Nephron (organoid): Measurements from ENCODE around the gene LPAR1.

Experiments used
- H3K27ac Mint-ChIP-seq, 3 experiments: 2 replicates each; pipeline ENCODE4 v1.8.0; 2020; ENCODE audit warnings: mixed read lengths in 3 of 3, mild to moderate bottlenecking in 2 of 3, moderate library complexity in 1 of 3
- H3K27me3 Mint-ChIP-seq: 2 replicates; pipeline ENCODE4 v1.8.0; 2021; ENCODE audit warnings: low read depth, mild to moderate bottlenecking, moderate library complexity, mixed read lengths
- H3K36me3 Mint-ChIP-seq: 2 replicates; pipeline ENCODE4 v1.8.0; 2020; ENCODE audit warnings: low read depth, mixed read lengths
- H3K4me1 Mint-ChIP-seq: 2 replicates; pipeline ENCODE4 v1.8.0; 2020; ENCODE audit warnings: mixed read lengths
- H3K4me3 Mint-ChIP-seq, 3 experiments: 2 replicates each; pipeline ENCODE4 v1.8.0; 2020; ENCODE audit warnings: mild to moderate bottlenecking in 3 of 3, mixed read lengths in 3 of 3, moderate library complexity in 2 of 3
- H3K9me3 Mint-ChIP-seq: 2 replicates; pipeline ENCODE4 v1.8.0; 2020; ENCODE audit warnings: mixed read lengths
- TF ChIP-seq, protein P1 (sequence below), 3 experiments: fragments of 200-600 bp; sonication (generic); IDR thresholded peaks; one replicate each; pipeline ENCODE4 v1.5.0; 2021; ENCODE audit warnings: antibody characterized with exemption in 3 of 3; ENCODE audit not compliant: unreplicated experiment in 3 of 3

LPAR1 gene

DNA sequence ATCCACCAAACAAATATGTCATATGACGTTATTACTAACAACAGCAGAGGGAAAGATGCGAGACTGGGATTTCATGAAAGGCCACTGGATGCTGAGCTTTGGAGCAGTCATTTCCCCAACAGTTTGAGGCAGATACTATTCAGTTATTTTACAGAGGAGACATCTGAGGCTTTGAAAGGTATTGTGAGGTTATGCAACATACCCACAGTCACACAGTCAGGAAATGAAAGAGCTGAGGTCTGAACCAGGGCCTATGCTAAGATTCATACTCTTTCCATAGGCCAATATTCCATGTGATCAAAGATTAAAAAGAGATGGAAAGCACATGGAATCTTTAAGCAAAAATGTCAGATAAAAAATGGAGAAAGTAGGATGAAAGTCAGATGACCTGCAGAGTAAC lies 63.0 kb downstream of the LPAR1 start:
- Mint-ChIP-seq H3K9me3 (peaks cover under 1% of the 10 kb centered on the region), H3K36me3 (peaks cover 21% of the 10 kb centered on the region), H3K27me3 (no peaks in the 10 kb centered on the region), H3K4me1 (peaks cover 52% of the 10 kb centered on the region), H3K27ac (no peak overlapping the region), H3K4me3 (no peak overlapping the region)
- TF ChIP-seq, protein P1, sequence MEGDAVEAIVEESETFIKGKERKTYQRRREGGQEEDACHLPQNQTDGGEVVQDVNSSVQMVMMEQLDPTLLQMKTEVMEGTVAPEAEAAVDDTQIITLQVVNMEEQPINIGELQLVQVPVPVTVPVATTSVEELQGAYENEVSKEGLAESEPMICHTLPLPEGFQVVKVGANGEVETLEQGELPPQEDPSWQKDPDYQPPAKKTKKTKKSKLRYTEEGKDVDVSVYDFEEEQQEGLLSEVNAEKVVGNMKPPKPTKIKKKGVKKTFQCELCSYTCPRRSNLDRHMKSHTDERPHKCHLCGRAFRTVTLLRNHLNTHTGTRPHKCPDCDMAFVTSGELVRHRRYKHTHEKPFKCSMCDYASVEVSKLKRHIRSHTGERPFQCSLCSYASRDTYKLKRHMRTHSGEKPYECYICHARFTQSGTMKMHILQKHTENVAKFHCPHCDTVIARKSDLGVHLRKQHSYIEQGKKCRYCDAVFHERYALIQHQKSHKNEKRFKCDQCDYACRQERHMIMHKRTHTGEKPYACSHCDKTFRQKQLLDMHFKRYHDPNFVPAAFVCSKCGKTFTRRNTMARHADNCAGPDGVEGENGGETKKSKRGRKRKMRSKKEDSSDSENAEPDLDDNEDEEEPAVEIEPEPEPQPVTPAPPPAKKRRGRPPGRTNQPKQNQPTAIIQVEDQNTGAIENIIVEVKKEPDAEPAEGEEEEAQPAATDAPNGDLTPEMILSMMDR (IDR thresholded peaks at IDR 0.05; ENCODE audit: unreplicated experiment in 3 of 3) = no peak

DNA sequence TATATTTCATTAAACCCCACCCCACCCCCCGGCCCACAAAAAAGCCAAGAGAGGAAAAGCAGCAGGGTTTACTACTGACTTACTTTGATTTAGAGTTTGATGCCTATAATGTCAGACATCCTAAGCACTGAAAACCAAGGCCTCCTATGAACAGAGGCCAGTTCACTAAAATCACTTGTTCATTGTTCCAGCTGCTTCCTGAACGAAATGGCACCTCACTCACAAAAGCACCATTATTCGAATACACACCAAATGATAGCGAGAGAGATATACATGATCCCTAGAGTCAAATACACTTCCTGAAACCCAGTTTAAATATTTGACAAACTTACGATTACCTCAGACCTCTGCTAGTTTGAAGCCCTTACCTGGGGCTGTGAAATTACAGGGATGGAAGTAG lies 66.6 kb downstream of the LPAR1 start:
- no peaks in the 10 kb centered on the region for H3K27me3 Mint-ChIP-seq
- TF ChIP-seq, protein P1 (IDR thresholded peaks at IDR 0.05; ENCODE audit: unreplicated experiment in 3 of 3) = no peak
- H3K9me3 Mint-ChIP-seq = no peaks in the 10 kb centered on the region
- no peak overlapping the region for H3K27ac Mint-ChIP-seq
- no peak overlapping the region for H3K4me3 Mint-ChIP-seq
- H3K4me1 Mint-ChIP-seq = peaks cover 22% of the 10 kb centered on the region
- peaks cover 43% of the 10 kb centered on the region for H3K36me3 Mint-ChIP-seq

DNA sequence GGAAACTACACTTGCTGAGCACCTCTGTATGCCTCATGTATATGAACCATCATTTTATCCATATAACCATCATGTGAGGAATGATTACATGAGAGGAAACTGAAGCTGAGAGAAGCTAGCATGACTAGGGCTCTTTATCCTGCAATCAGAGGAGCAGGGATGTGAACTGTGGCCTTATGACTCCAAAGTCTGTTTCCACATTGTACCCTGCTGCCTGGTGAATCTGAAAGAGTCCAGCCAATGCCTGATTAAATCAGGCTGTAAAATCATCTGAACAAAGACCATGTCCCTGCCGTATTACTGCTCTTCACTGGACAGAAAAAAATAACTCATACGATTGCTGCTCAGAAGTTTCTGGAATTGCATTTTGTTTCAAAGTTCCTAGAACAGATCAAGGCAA lies 67.0 kb downstream of the LPAR1 start:
- no peak overlapping the region for H3K27ac Mint-ChIP-seq
- no peak overlapping the region for H3K4me3 Mint-ChIP-seq
- peaks cover 18% of the 10 kb centered on the region for H3K4me1 Mint-ChIP-seq
- H3K36me3 Mint-ChIP-seq = peaks cover 42% of the 10 kb centered on the region
- no peaks in the 10 kb centered on the region for H3K27me3 Mint-ChIP-seq
- H3K9me3 Mint-ChIP-seq = no peaks in the 10 kb centered on the region
- TF ChIP-seq, protein P1 (IDR thresholded peaks at IDR 0.05; ENCODE audit: unreplicated experiment in 3 of 3) = no peak

DNA sequence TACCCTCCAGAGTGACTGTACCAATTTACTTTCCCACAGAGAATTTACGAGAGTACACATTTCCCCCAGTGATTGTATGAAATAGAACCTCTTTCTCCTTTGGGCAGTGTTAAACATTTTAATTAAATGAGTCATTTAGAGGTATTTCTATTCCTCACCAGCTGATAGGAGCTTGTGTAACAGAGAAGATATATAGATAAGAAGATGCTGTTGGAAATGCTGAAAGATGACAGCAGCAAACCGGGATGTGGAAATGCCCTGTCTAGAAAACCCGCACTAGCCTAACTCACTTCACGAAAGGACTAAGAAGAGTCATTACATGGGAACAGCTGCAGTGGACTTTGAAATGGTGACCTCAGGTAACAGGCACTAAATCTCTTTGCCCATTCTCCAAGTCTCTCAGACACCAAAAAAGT lies 68.3 kb downstream of the LPAR1 start:
- no peaks in the 10 kb centered on the region for H3K27me3 Mint-ChIP-seq
- H3K36me3 Mint-ChIP-seq = peaks cover 53% of the 10 kb centered on the region

DNA sequence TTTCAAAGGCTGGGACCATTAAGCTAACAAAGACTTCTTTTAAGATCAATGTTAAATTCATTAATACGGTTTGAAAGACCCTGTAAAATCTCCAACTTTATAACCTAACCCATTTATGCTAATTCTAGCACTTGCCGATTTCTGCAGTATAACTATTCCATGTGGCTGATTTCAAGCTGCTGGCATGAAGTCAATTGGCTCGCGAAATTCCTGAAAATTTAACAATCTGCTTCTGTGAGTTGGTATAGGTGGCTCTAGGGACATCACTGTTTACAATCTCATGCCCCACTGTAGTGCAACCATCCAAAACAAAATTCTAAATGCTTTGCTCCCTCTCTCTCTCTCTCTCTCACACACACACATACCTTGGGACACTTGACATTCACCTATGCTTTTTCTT lies 70.2 kb downstream of the LPAR1 start:
- H3K36me3 Mint-ChIP-seq = peaks cover 68% of the 10 kb centered on the region
- TF ChIP-seq, protein P1 (IDR thresholded peaks at IDR 0.05; ENCODE audit: unreplicated experiment in 3 of 3) = no peak
- H3K4me3 Mint-ChIP-seq = no peak overlapping the region
- H3K4me1 Mint-ChIP-seq = no peaks in the 10 kb centered on the region
- H3K27me3 Mint-ChIP-seq = no peaks in the 10 kb centered on the region
- H3K9me3 Mint-ChIP-seq = no peaks in the 10 kb centered on the region
- H3K27ac Mint-ChIP-seq = no peak overlapping the region

More for the DNA sequence above, 68.3 kb downstream of the LPAR1 start:
- H3K4me1 Mint-ChIP-seq = peaks cover 8% of the 10 kb centered on the region
- H3K4me3 Mint-ChIP-seq = no peak overlapping the region
- TF ChIP-seq, protein P1 (IDR thresholded peaks at IDR 0.05; ENCODE audit: unreplicated experiment in 3 of 3) = no peak
- no peak overlapping the region for H3K27ac Mint-ChIP-seq
- H3K9me3 Mint-ChIP-seq = no peaks in the 10 kb centered on the region

DNA sequence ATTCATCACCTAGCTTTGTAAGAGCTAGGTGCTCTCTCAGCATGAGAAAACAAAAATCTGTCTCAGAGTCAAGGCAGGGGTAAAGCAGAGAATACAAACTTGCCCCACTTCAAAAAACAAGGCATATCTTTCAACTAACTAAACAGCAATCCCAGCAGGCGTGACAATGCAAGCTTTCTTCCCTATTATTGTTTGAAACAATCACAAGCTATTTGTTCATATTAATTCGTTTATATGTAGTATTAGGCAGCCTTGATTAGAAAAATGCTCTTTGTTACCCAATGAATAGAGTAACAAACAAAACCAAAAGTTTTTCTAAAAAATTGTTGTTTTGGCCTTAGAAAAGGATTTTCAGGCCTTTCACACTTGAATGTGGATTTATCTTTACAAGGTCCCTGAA lies 71.1 kb downstream of the LPAR1 start:
- Mint-ChIP-seq H3K4me3 (no peak overlapping the region), H3K36me3 (peaks cover 75% of the 10 kb centered on the region), H3K4me1 (no peaks in the 10 kb centered on the region), H3K27me3 (no peaks in the 10 kb centered on the region), H3K27ac (no peak overlapping the region), H3K9me3 (no peaks in the 10 kb centered on the region)
- TF ChIP-seq, protein P1 (IDR thresholded peaks at IDR 0.05; ENCODE audit: unreplicated experiment in 3 of 3) = no peak
